ENCODE results near the gene LPIN2.

LPIN2 gene

DNA sequence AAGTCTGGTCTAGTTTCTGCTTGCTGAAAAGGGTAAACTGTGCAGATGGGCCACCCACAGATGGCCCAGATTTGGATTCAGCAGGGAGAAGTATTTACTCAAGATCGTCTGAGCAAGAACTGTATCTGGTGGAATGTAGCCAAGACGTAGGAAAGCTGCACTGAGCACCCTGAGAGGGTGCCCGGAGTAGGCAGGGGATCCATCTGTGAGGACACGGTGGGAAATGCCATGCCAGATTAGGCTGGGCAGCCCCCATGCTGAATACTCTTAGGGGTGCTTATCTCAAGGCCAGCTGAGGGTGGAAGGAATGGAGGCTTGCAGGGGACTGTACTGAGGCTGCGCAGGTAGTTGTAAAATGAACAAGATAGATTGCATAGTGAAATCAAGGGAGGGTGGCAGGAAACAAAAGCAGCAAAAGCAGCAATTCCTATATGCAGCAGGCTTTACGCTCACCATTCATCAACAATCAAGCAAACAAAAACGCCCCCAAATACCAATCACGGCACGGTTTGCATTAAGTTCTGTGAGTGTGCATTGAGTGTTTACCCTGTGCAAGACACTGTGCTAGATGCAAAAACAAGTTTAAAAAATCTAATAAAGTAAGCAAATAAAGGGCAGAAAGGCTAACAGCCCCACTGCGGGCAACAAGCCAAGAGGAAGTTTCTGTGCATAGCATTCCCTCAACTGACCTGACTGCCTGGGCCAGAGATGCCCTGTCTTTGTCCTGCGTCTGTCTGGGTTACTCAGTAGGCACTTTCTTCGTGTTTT, 32.2 kb upstream of the LPIN2 start:
- H3K36me3 ChIP-seq (ENCODE audit: low read length), result no peaks in the 10 kb centered on the region
- no peak overlapping the region for H3K27ac ChIP-seq (ENCODE audit: low read depth, low read length)
- no peaks in the 10 kb centered on the region for H3K9me2 ChIP-seq (replicated peaks; ENCODE audit: insufficient read depth, low read length)
- H3K27me3 ChIP-seq (ENCODE audit: low read length), result no peaks in the 10 kb centered on the region
- no peak overlapping the region for H3K4me2 ChIP-seq (ENCODE audit: low read depth, low read length, poor library complexity, severe bottlenecking)
- no peak for TF ChIP-seq EZH2phosphoT487 (conservative IDR thresholded peaks at IDR 0.05; ENCODE audit: low read length)
- TF ChIP-seq, protein P1, sequence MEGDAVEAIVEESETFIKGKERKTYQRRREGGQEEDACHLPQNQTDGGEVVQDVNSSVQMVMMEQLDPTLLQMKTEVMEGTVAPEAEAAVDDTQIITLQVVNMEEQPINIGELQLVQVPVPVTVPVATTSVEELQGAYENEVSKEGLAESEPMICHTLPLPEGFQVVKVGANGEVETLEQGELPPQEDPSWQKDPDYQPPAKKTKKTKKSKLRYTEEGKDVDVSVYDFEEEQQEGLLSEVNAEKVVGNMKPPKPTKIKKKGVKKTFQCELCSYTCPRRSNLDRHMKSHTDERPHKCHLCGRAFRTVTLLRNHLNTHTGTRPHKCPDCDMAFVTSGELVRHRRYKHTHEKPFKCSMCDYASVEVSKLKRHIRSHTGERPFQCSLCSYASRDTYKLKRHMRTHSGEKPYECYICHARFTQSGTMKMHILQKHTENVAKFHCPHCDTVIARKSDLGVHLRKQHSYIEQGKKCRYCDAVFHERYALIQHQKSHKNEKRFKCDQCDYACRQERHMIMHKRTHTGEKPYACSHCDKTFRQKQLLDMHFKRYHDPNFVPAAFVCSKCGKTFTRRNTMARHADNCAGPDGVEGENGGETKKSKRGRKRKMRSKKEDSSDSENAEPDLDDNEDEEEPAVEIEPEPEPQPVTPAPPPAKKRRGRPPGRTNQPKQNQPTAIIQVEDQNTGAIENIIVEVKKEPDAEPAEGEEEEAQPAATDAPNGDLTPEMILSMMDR (IDR thresholded peaks at IDR 0.05; ENCODE audit: insufficient read depth, low read length, poor library complexity, severe bottlenecking), result no peak
- no peaks in the 10 kb centered on the region for H3K79me2 ChIP-seq (ENCODE audit: insufficient read depth, low read length)
- H2AFZ ChIP-seq (ENCODE audit: low read depth, low read length, severe bottlenecking), result no peak overlapping the region
- no peak overlapping the region for H3K4me3 ChIP-seq (ENCODE audit: insufficient read depth, low read length, poor library complexity, severe bottlenecking)
- H3K9ac ChIP-seq (ENCODE audit: low read length), result no peak overlapping the region
- H3K9me3 ChIP-seq (ENCODE audit: insufficient read depth, low read length), result no peaks in the 10 kb centered on the region
- H4K20me1 ChIP-seq (ENCODE audit: low read depth, low read length), result no peaks in the 10 kb centered on the region
- H3F3A ChIP-seq (ENCODE audit: insufficient read depth), result no peaks in the 10 kb centered on the region

DNA sequence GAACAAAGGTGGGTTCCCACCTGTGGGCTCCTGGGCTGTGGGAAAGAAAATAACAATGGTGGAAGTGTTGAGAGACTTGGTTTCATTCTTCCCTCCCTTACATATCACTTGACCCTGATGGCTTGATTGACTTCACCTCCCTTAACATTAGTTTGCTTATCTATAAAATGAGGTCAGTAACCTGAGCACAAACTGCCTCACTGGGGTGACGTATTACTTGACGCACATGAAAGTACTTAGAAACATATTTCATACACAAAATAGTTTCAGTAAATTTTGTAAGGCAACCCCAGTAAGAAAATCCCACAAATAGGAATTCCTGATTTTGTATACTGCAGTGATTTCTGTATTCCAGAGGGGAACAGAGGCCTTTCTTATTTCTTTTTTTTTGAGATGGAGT, 29.4 kb upstream of the LPIN2 start:
- H3K27ac ChIP-seq (ENCODE audit: low read depth, low read length), result no peak overlapping the region
- no peaks in the 10 kb centered on the region for H3K27me3 ChIP-seq (ENCODE audit: low read length)
- no peaks in the 10 kb centered on the region for H3K9me2 ChIP-seq (replicated peaks; ENCODE audit: insufficient read depth, low read length)
- no peak overlapping the region for H3K4me3 ChIP-seq (ENCODE audit: insufficient read depth, low read length, poor library complexity, severe bottlenecking)
- TF ChIP-seq, protein P1 (IDR thresholded peaks at IDR 0.05; ENCODE audit: insufficient read depth, low read length, poor library complexity, severe bottlenecking), result no peak
- TF ChIP-seq EZH2phosphoT487 (conservative IDR thresholded peaks at IDR 0.05; ENCODE audit: low read length), result no peak
- no peaks in the 10 kb centered on the region for H3K9me3 ChIP-seq (ENCODE audit: insufficient read depth, low read length)
- no peak overlapping the region for H3K4me2 ChIP-seq (ENCODE audit: low read depth, low read length, poor library complexity, severe bottlenecking)
- H2AFZ ChIP-seq (ENCODE audit: low read depth, low read length, severe bottlenecking), result no peak overlapping the region
- no peaks in the 10 kb centered on the region for H3K36me3 ChIP-seq (ENCODE audit: low read length)
- no peaks in the 10 kb centered on the region for H3K79me2 ChIP-seq (ENCODE audit: insufficient read depth, low read length)
- no peaks in the 10 kb centered on the region for H4K20me1 ChIP-seq (ENCODE audit: low read depth, low read length)
- H3K9ac ChIP-seq (ENCODE audit: low read length), result no peak overlapping the region
- no peaks in the 10 kb centered on the region for H3F3A ChIP-seq (ENCODE audit: insufficient read depth)

DNA sequence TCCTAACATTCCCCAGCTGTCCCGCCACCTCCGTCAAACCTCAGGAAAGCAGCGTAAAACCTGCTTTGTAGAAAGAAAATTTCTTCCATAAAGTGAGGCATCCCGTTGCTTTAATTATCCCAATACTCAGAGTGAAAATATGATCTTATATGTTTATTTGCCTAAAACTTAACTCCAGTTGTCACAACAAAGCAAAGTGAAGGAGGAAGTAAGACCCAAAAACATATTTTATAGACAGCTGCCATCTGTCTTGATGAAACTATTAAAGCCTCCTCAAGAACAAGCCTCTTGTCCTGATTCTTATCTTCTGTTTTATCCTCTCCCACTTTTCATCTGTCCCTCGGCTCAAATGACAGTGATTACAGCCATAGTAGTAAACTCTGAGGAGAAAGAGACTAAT, 28.9 kb upstream of the LPIN2 start:
- H3K36me3 ChIP-seq (ENCODE audit: low read length), result no peaks in the 10 kb centered on the region
- H3K27ac ChIP-seq (ENCODE audit: low read depth, low read length), result no peak overlapping the region
- no peak overlapping the region for H3K4me3 ChIP-seq (ENCODE audit: insufficient read depth, low read length, poor library complexity, severe bottlenecking)
- TF ChIP-seq, protein P1 (IDR thresholded peaks at IDR 0.05; ENCODE audit: insufficient read depth, low read length, poor library complexity, severe bottlenecking), result no peak
- TF ChIP-seq EZH2phosphoT487 (conservative IDR thresholded peaks at IDR 0.05; ENCODE audit: low read length), result no peak
- no peaks in the 10 kb centered on the region for H3K9me3 ChIP-seq (ENCODE audit: insufficient read depth, low read length)
- no peaks in the 10 kb centered on the region for H3F3A ChIP-seq (ENCODE audit: insufficient read depth)
- H3K9ac ChIP-seq (ENCODE audit: low read length), result no peak overlapping the region
- no peak overlapping the region for H3K4me2 ChIP-seq (ENCODE audit: low read depth, low read length, poor library complexity, severe bottlenecking)
- H3K27me3 ChIP-seq (ENCODE audit: low read length), result no peaks in the 10 kb centered on the region
- no peaks in the 10 kb centered on the region for H3K9me2 ChIP-seq (replicated peaks; ENCODE audit: insufficient read depth, low read length)
- H2AFZ ChIP-seq (ENCODE audit: low read depth, low read length, severe bottlenecking), result no peak overlapping the region
- no peaks in the 10 kb centered on the region for H3K79me2 ChIP-seq (ENCODE audit: insufficient read depth, low read length)
- no peaks in the 10 kb centered on the region for H4K20me1 ChIP-seq (ENCODE audit: low read depth, low read length)

Measured in SU-DHL-6 (cell line).